VCaP (cell line): ENCODE measurements around the gene RPS6KA2.
"Not testable (repeated sequence)": the region's sequence is repeated elsewhere in the genome, so short reads cannot be mapped to it uniquely, and the experiment has no call there.

Experiments
- H3K27ac ChIP-seq: fragments of 450-650 bp; 2 replicates; pipeline ENCODE4 v1.5.1; 2017
- CTCF ChIP-seq: fragments of 450-650 bp; conservative IDR thresholded peaks from 2 replicates; pipeline ENCODE4 v1.5.1; 2017; ENCODE audit warnings: mild to moderate bottlenecking, moderate library complexity

Gene RPS6KA2

GRCh38 chr6:166375013-166375412, 252.0 kb downstream of the RPS6KA2 start:
- no peak for TF ChIP-seq CTCF
- H3K27ac ChIP-seq = no peak overlapping the region

GRCh38 chr6:166370489-166370888, 256.6 kb downstream of the RPS6KA2 start:
- TF ChIP-seq CTCF = no peak
- H3K27ac ChIP-seq = no peak overlapping the region

- no peak for TF ChIP-seq CTCF
- H3K27ac ChIP-seq = no peak overlapping the region
Observed at GRCh38 chr6:166369782-166370181, 257.3 kb downstream of the RPS6KA2 start.

GRCh38 chr6:166366921-166367320, 260.1 kb downstream of the RPS6KA2 start:
- no peak for TF ChIP-seq CTCF
- no peak overlapping the region for H3K27ac ChIP-seq

GRCh38 chr6:166365806-166366205, 261.2 kb downstream of the RPS6KA2 start:
- no peak overlapping the region for H3K27ac ChIP-seq
- TF ChIP-seq CTCF = no peak

GRCh38 chr6:166365221-166365620, 261.8 kb downstream of the RPS6KA2 start:
- TF ChIP-seq CTCF = no peak
- no peak overlapping the region for H3K27ac ChIP-seq

GRCh38 chr6:166364456-166364855, 262.6 kb downstream of the RPS6KA2 start:
- H3K27ac ChIP-seq = no peak overlapping the region
- no peak for TF ChIP-seq CTCF

GRCh38 chr6:166362427-166362826, 264.6 kb downstream of the RPS6KA2 start:
- not testable (repeated sequence) for H3K27ac ChIP-seq
